GM12878 (cell line): ENCODE data around the gene YARS1. TPM values are rescaled to one million over a fixed set of nuclear protein-coding genes. Genes with fewer than 3 reads are reported as not detected.
A peak's percentile ranks its signal among the peaks of the same experiment; 100 is the strongest.

Experiments
- BACH1 ChIP-seq: fragments of 450-650 bp; IDR thresholded peaks from 2 replicates; pipeline ENCODE4 v1.6.1; 2017; ENCODE audit warnings: mild to moderate bottlenecking, borderline replicate concordance
- BMI1 ChIP-seq: fragments of 450-650 bp; IDR thresholded peaks from 2 replicates; pipeline ENCODE4 v1.6.1; 2016; ENCODE audit warnings: mild to moderate bottlenecking, moderate library complexity, borderline replicate concordance
- BRCA1 ChIP-seq: IDR thresholded peaks from 2 replicates; pipeline ENCODE4 v1.6.1; 2011; ENCODE audit warnings: low read depth, low read length, improper control_type of control experiment
- CBX3 ChIP-seq: fragments of 200-600 bp; sonication (generic); IDR thresholded peaks from 2 replicates; pipeline ENCODE4 v1.6.1; 2016; ENCODE audit warnings: low read depth, borderline replicate concordance
- CHD1 ChIP-seq: IDR thresholded peaks from 2 replicates; pipeline ENCODE4 v1.6.1; 2012; ENCODE audit warnings: low read depth, low read length, improper control_type of control experiment
- CREB1 ChIP-seq: IDR thresholded peaks from 2 replicates; pipeline ENCODE4 v1.6.1; 2012; ENCODE audit warnings: low read depth, mild to moderate bottlenecking, inconsistent platforms
- EED ChIP-seq: sonication (generic); IDR thresholded peaks from 2 replicates; pipeline ENCODE4 v1.6.1; 2016; ENCODE audit warnings: antibody characterized with exemption, low read depth
- FOXM1 ChIP-seq: IDR thresholded peaks from 2 replicates; pipeline ENCODE4 v1.6.1; 2012; ENCODE audit warnings: low read depth, mild to moderate bottlenecking, inconsistent platforms, low read length, moderate library complexity
- IRF4 ChIP-seq: IDR thresholded peaks from 2 replicates; pipeline ENCODE4 v1.6.1; 2011; ENCODE audit warnings: low read depth, low read length
- JUND ChIP-seq: IDR thresholded peaks from 2 replicates; pipeline ENCODE4 v1.6.1; 2012; ENCODE audit warnings: low read depth, mild to moderate bottlenecking, low read length, improper control_type of control experiment, moderate library complexity
- MLLT1 ChIP-seq: fragments of 450-650 bp; IDR thresholded peaks from 2 replicates; pipeline ENCODE4 v1.6.1; 2016; ENCODE audit warnings: mild to moderate bottlenecking
- MXI1 ChIP-seq: fragments of 150-350 bp; IDR thresholded peaks from 2 replicates; pipeline ENCODE4 v1.6.1; 2011; ENCODE audit warnings: low read depth, mild to moderate bottlenecking, inconsistent platforms, low read length, improper control_type of control experiment
- NR2C2 ChIP-seq: IDR thresholded peaks from 2 replicates; pipeline ENCODE4 v1.6.1; 2011; ENCODE audit warnings: borderline replicate concordance, low read depth; ENCODE audit not compliant: control insufficient read depth, insufficient read length
- POLR2AphosphoS5 ChIP-seq: IDR thresholded peaks from 2 replicates; pipeline ENCODE4 v1.6.1; 2011; ENCODE audit warnings: mild to moderate bottlenecking, low read length, inconsistent platforms
- SIN3A ChIP-seq: IDR thresholded peaks from 2 replicates; pipeline ENCODE4 v1.6.1; 2012; ENCODE audit warnings: low read depth, low read length, improper control_type of control experiment
- SMARCA5 ChIP-seq: fragments of 450-650 bp; IDR thresholded peaks from 2 replicates; pipeline ENCODE4 v1.6.1; 2017; ENCODE audit warnings: mild to moderate bottlenecking
- STAT3 ChIP-seq: IDR thresholded peaks from 2 replicates; pipeline ENCODE4 v1.6.1; 2011; ENCODE audit warnings: low read depth, low read length, improper control_type of control experiment
- TCF3 ChIP-seq: IDR thresholded peaks from 2 replicates; pipeline ENCODE4 v1.6.1; 2012; ENCODE audit warnings: low read depth, mild to moderate bottlenecking, low read length, borderline replicate concordance; ENCODE audit not compliant: insufficient read depth
- ZBTB11 ChIP-seq: fragments of 450-650 bp; formaldehyde crosslinking; IDR thresholded peaks from 2 replicates; pipeline ENCODE4 v1.5.0; 2022; ENCODE audit warnings: mild to moderate bottlenecking, missing genetic modification characterization
- polyA plus RNA-seq, 11 experiments: library from polyadenylated mRNA; depleted of rRNA in 4 of 11; unstranded in 6 of 11; stranded (reverse) in 5 of 11; fragments of >200 nt; fragmentation: Nextera tagmentation in 4 of 11; fragmentation: Illumina TruSeq in 1 of 11; extraction: Ambion mirVana in 4 of 11; extraction: Trizol in 1 of 11; gene quantifications; 1 replicate in 1 of 11; 2 replicates in 10 of 11; pipeline versions ENCODE4 v1.2.1 to v1.2.3, GENCODE V29; 2011 to 2016; ENCODE audit warnings: inconsistent platforms in 2 of 11, missing spikeins in 2 of 11, low read depth in 1 of 11
- total RNA-seq, 4 experiments: library from RNA; depleted of rRNA in 3 of 4; stranded (reverse); fragments of >200 nt in 3 of 4; fragmentation: Illumina TruSeq in 1 of 4; extraction: Trizol in 1 of 4; gene quantifications; 2 replicates each; pipeline versions ENCODE4 v1.2.1 to v1.2.3, GENCODE V29; 2013 to 2021
- TF ChIP-seq, protein P1 (sequence below): fragments of 450-650 bp; IDR thresholded peaks from 2 replicates; pipeline ENCODE4 v1.6.1; 2014; ENCODE audit warnings: mild to moderate bottlenecking
- TF ChIP-seq, protein P2 (sequence below): IDR thresholded peaks from 2 replicates; pipeline ENCODE4 v1.6.1; 2012; ENCODE audit warnings: low read depth, low read length, improper control_type of control experiment
- TF ChIP-seq, protein P3 (sequence below): IDR thresholded peaks from 2 replicates; pipeline ENCODE4 v1.6.1; 2012; ENCODE audit warnings: low read depth, low read length, improper control_type of control experiment

YARS1 gene
- total and polyA plus RNA-seq, 10 of the 15 experiments (the other 5 are each of a cell fraction or from before 2014, with no cell fraction given) = 39.9 to 202 (median 136) TPM

GRCh38 chr1:32817815-32818786 lies 943 bp upstream of the YARS1 start (continued):
- TF ChIP-seq BMI1 (no peak), IRF4 (0 out of 2 replicates have a peak, but pooled peaks have one; percentile 5), BRCA1 (no peak), POLR2AphosphoS5 (peak; percentile 49; the same call in 1 of the 2 replicates), FOXM1 (no peak), CREB1 (0 out of 2 replicates have a peak, but pooled peaks have one; percentile 2), CBX3 (no peak), NR2C2 (no peak), EED (no peak), SIN3A (no peak), BACH1 (peak; percentile 10; the same call in 1 of the 2 replicates), JUND (no peak), TCF3 (no peak), SMARCA5 (peak; percentile 78; the same call in 1 of the 2 replicates), STAT3 (no peak), CHD1 (no peak; the same call in 1 of the 2 replicates), MXI1 (no peak), MLLT1 (no peak), ZBTB11 (CRISPR knock-in tag) (no peak)
- TF ChIP-seq, protein P1, sequence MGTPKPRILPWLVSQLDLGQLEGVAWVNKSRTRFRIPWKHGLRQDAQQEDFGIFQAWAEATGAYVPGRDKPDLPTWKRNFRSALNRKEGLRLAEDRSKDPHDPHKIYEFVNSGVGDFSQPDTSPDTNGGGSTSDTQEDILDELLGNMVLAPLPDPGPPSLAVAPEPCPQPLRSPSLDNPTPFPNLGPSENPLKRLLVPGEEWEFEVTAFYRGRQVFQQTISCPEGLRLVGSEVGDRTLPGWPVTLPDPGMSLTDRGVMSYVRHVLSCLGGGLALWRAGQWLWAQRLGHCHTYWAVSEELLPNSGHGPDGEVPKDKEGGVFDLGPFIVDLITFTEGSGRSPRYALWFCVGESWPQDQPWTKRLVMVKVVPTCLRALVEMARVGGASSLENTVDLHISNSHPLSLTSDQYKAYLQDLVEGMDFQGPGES = no peak
- TF ChIP-seq, protein P2, sequence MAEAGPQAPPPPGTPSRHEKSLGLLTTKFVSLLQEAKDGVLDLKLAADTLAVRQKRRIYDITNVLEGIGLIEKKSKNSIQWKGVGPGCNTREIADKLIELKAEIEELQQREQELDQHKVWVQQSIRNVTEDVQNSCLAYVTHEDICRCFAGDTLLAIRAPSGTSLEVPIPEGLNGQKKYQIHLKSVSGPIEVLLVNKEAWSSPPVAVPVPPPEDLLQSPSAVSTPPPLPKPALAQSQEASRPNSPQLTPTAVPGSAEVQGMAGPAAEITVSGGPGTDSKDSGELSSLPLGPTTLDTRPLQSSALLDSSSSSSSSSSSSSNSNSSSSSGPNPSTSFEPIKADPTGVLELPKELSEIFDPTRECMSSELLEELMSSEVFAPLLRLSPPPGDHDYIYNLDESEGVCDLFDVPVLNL = no peak
- TF ChIP-seq, protein P3, sequence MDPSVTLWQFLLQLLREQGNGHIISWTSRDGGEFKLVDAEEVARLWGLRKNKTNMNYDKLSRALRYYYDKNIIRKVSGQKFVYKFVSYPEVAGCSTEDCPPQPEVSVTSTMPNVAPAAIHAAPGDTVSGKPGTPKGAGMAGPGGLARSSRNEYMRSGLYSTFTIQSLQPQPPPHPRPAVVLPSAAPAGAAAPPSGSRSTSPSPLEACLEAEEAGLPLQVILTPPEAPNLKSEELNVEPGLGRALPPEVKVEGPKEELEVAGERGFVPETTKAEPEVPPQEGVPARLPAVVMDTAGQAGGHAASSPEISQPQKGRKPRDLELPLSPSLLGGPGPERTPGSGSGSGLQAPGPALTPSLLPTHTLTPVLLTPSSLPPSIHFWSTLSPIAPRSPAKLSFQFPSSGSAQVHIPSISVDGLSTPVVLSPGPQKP = no peak
